A549 (cell line): Measurements from ENCODE around the gene VRK2. TPM values are rescaled to one million over a fixed set of nuclear protein-coding genes. Genes with fewer than 3 reads are reported as not detected.

ENCODE experiments used
- ATAC-seq, 2 experiments: fragments of 200-7000 bp in 1 of 2; fragments of >200 bp in 1 of 2; cut with Nextera tagmentation in 1 of 2; cut with Tn5 transposase in 1 of 2; 3 replicates each; pipeline versions ENCODE4 v1.8.0 to v1.9.1; 2018 to 2020; ENCODE audit warnings: mild to moderate bottlenecking in 1 of 2, moderate library complexity in 1 of 2
- CTCF ChIA-PET: fragments of 300-600 bp; sonication (Branson Sonifier 250); formaldehyde crosslinking; extraction: SDS; loops from one replicate; lab custom pipeline; 2021; ENCODE audit warnings: antibody characterized with exemption, inconsistent platforms; lab: Yijun Ruan, JAX
- POLR2A ChIA-PET: fragments of 350-600 bp; formaldehyde crosslinking; extraction: SDS; loops from one replicate; lab custom pipeline; 2021; ENCODE audit warnings: antibody characterized with exemption, inconsistent platforms; lab: Yijun Ruan, JAX
- DNase-seq, 2 experiments: peaks; one replicate each; pipeline versions ENCODE4 v3.0.0 to v3.0.0-alpha.2; 2011 to 2016; ENCODE audit warnings: low read depth in 1 of 2, low spot score in 1 of 2
- FAIRE-seq: peaks from 2 replicates; lab custom pipeline; 2011; peaks lifted over from hg19 to GRCh38; lab: Jason Lieb, UNC
- H3K27ac ChIP-seq, 2 experiments: fragments of >200 bp; sonication (Bioruptor Twin); formaldehyde crosslinking; 3 replicates each; pipeline ENCODE4 v1.5.1; 2016 to 2017
- H3K4me1 ChIP-seq: fragments of >200 bp; sonication (Bioruptor Twin); formaldehyde crosslinking; 3 replicates; pipeline ENCODE4 v1.6.1; 2016
- H3K4me2 ChIP-seq: fragments of >200 bp; sonication (Bioruptor Twin); formaldehyde crosslinking; 3 replicates; pipeline ENCODE4 v1.6.1; 2016
- H3K4me3 ChIP-seq: fragments of >200 bp; sonication (Bioruptor Twin); formaldehyde crosslinking; 3 replicates; pipeline ENCODE4 v1.5.1; 2016
- H3K9me3 ChIP-seq: fragments of >200 bp; sonication (Bioruptor Twin); formaldehyde crosslinking; 3 replicates; pipeline ENCODE4 v1.6.1; 2016
- CBX2 ChIP-seq: fragments of 200-600 bp; sonication (generic); IDR thresholded peaks from 2 replicates; pipeline ENCODE4 v1.6.1; 2016; ENCODE audit warnings: low read depth, mild to moderate bottlenecking, borderline replicate concordance
- CBX8 ChIP-seq: fragments of 200-600 bp; sonication (generic); IDR thresholded peaks from 2 replicates; pipeline ENCODE4 v1.6.1; 2016
- EHF ChIP-seq: fragments of 250-450 bp; sonication (Bioruptor Pico); IDR thresholded peaks from 2 replicates; pipeline ENCODE4 v1.5.0; 2020; ENCODE audit warnings: mild to moderate bottlenecking
- FOSL2 ChIP-seq, 2 experiments: fragments of 450-650 bp in 1 of 2; fragments of >200 bp in 1 of 2; sonication (Bioruptor Twin) in 1 of 2; formaldehyde crosslinking; IDR thresholded peaks; 2 replicates each; pipeline versions ENCODE4 v1.5.0 to v1.6.1; 2016 to 2020; ENCODE audit warnings: mild to moderate bottlenecking in 1 of 2, moderate library complexity in 1 of 2
- FOXS1 ChIP-seq: fragments of 250-450 bp; sonication (Bioruptor Pico); IDR thresholded peaks from 2 replicates; pipeline ENCODE4 v1.5.0; 2020; ENCODE audit warnings: mild to moderate bottlenecking, moderate library complexity
- GATA3 ChIP-seq: IDR thresholded peaks from 2 replicates; pipeline ENCODE4 v1.6.1; 2012; ENCODE audit warnings: borderline replicate concordance
- HEYL ChIP-seq: fragments of 250-450 bp; sonication (Bioruptor Pico); IDR thresholded peaks from 2 replicates; pipeline ENCODE4 v1.8.0; 2021; ENCODE audit warnings: mild to moderate bottlenecking, moderate library complexity
- JUNB ChIP-seq: fragments of >200 bp; sonication (Bioruptor Twin); formaldehyde crosslinking; IDR thresholded peaks from 2 replicates; pipeline ENCODE4 v1.6.1; 2016
- KDM5A ChIP-seq: fragments of 200-600 bp; sonication (generic); IDR thresholded peaks from 2 replicates; pipeline ENCODE4 v1.6.1; 2016; ENCODE audit warnings: antibody characterized with exemption, mild to moderate bottlenecking
- MAFK ChIP-seq: fragments of 450-650 bp; IDR thresholded peaks from 2 replicates; pipeline ENCODE4 v1.6.1; 2014; ENCODE audit not compliant: partially characterized antibody
- MAZ ChIP-seq: fragments of 150-350 bp; IDR thresholded peaks from 2 replicates; pipeline ENCODE4 v1.6.1; 2014; ENCODE audit warnings: antibody characterized with exemption, low read depth, low read length, borderline replicate concordance
- MYC ChIP-seq: IDR thresholded peaks from 2 replicates; pipeline ENCODE4 v1.6.1; 2012; ENCODE audit warnings: mild to moderate bottlenecking, inconsistent platforms, low read length, improper control_type of control experiment, borderline replicate concordance
- NR3C1 ChIP-seq: fragments of >200 bp; sonication (Bioruptor Twin); formaldehyde crosslinking; IDR thresholded peaks from 3 replicates; pipeline ENCODE4 v1.6.1; 2017
- RFX5 ChIP-seq: fragments of 450-650 bp; IDR thresholded peaks from 2 replicates; pipeline ENCODE4 v1.7.1; 2014; ENCODE audit warnings: antibody characterized with exemption, mild to moderate bottlenecking, moderate library complexity
- ZFP36 ChIP-seq: fragments of 450-650 bp; IDR thresholded peaks from 2 replicates; pipeline ENCODE4 v1.6.1; 2014; ENCODE audit warnings: borderline replicate concordance; ENCODE audit not compliant: partially characterized antibody
- ZSCAN20 ChIP-seq: fragments of 250-450 bp; sonication (Bioruptor Pico); IDR thresholded peaks from 2 replicates; pipeline ENCODE4 v1.8.0; 2022; ENCODE audit warnings: mild to moderate bottlenecking, moderate library complexity
- WGBS: methylation state at CpG from one replicate; pipeline ENCODE4 v1.1.6; 2017; ENCODE audit errors: missing lambda C conversion rate; 5-methylcytosine and 5-hydroxymethylcytosine counted together
- polyA plus RNA-seq, 4 experiments: library from polyadenylated mRNA; depleted of rRNA in 3 of 4; stranded (reverse); fragments of >200 nt; fragmentation: RNase III in 1 of 4; extraction: RNeasy Plus Mini Kit Qiagen cat#74134 plus additional on column Dnase treatment in 1 of 4; gene quantifications; 2 replicates in 3 of 4; 3 replicates in 1 of 4; pipeline ENCODE4 v1.2.3, GENCODE V29; 2011 to 2017
- TF ChIP-seq, protein P1 (sequence below): fragments of 150-350 bp; IDR thresholded peaks from 2 replicates; pipeline ENCODE4 v1.6.1; 2014; ENCODE audit warnings: low read depth, mild to moderate bottlenecking, low read length
- TF ChIP-seq, protein P2 (sequence below): fragments of >200 bp; sonication (Bioruptor Twin); formaldehyde crosslinking; IDR thresholded peaks from 3 replicates; pipeline ENCODE4 v1.5.1; 2016
- TF ChIP-seq, protein P3 (sequence below): fragments of 200-600 bp; sonication (generic); IDR thresholded peaks from 2 replicates; pipeline ENCODE4 v1.6.1; 2016; ENCODE audit warnings: antibody characterized with exemption, mild to moderate bottlenecking, moderate library complexity

The VRK2 gene
- polyA plus RNA-seq, 2 of the 4 experiments (the other 2 are of a cell fraction) = 19.4 to 80.9 TPM

DNA sequence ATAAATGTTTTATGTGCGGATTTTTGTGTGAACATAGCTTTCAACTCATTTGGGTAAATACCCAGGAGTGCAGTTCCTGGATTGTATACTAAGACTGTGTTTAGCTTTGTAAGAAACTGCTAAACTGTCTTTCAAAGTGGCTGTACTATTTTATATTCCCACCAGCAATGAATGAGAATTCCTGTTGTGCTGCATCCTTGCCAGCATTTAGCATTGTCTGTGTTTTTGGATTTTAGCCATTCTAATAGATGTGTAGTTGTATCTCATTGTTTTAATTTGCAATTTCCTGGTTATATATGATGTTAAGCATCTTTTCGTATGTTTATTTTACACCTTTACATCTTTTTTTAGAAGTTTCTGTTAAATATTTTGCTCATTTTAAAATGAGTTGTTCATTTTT is 24.2 kb downstream of the VRK2 start:
- FAIRE-seq (peak; percentile 23), DNase-seq (no peak), ATAC-seq (no peak)
- no peaks in the 10 kb centered on the region for H3K4me1 ChIP-seq
- POLR2A ChIA-PET = no interaction called here
- TF ChIP-seq ZFP36 (peak; percentile 41), MAZ (no peak), RFX5 (no peak)
- TF ChIP-seq, all 56 proteins: peak for 1
- H3K4me2 ChIP-seq = no peak overlapping the region
- 95% methylated on average over 2 of the region's 2 CpGs for WGBS
- CTCF ChIA-PET = no interaction called here
- no peak overlapping the region for H3K4me3 ChIP-seq
- H3K27ac ChIP-seq = no peak overlapping the region
- peaks cover 8% of the 10 kb centered on the region; the same call in 2 of the 3 replicates for H3K9me3 ChIP-seq

DNA sequence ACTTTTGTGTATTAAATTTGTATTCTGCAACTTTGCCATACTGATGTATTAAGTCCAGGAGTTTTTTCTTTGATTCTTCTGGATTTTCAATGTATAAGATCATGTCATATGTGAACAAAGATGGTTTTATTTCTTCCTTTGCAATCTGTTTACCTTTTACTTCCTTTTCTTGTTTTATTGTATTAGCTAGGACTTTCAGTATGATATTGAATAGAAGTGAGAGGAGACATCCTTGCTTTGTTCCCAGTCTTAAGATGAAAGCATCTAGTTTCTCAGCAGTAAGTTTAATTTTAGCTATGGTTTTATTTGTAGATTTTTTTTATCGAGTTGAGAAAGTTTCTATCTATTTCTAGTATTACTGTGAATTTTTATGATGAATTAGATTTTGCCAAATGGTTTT is 25.5 kb downstream of the VRK2 start:
- H3K27ac ChIP-seq = no peak overlapping the region
- peaks cover 8% of the 10 kb centered on the region; the same call in 2 of the 3 replicates for H3K9me3 ChIP-seq
- peak; percentile 63 for FAIRE-seq
- ATAC-seq = no peak
- CTCF ChIA-PET = interaction anchor here (0.5 kb wide), 1 partner anchor 643 kb away, joined by 3 read pairs; no protein-coding TSS in a partner anchor
- POLR2A ChIA-PET = no interaction called here
- no peaks in the 10 kb centered on the region for H3K4me1 ChIP-seq
- WGBS = 89% methylated on average over 1 of the region's 1 CpG
- TF ChIP-seq HEYL (CRISPR knock-in tag) = no peak
- no peak for TF ChIP-seq GATA3
- no peak for TF ChIP-seq CBX2
- TF ChIP-seq KDM5A = no peak
- TF ChIP-seq CBX8 = no peak
- no peak for TF ChIP-seq FOXS1
- TF ChIP-seq FOSL2 (IDR thresholded peaks at IDR 0.05) = no peak
- TF ChIP-seq FOSL2 (CRISPR knock-in tag; IDR thresholded peaks at IDR 0.05) = no peak
- TF ChIP-seq EHF (CRISPR knock-in tag) = no peak
- no peak for TF ChIP-seq MYC
- TF ChIP-seq, protein P1, sequence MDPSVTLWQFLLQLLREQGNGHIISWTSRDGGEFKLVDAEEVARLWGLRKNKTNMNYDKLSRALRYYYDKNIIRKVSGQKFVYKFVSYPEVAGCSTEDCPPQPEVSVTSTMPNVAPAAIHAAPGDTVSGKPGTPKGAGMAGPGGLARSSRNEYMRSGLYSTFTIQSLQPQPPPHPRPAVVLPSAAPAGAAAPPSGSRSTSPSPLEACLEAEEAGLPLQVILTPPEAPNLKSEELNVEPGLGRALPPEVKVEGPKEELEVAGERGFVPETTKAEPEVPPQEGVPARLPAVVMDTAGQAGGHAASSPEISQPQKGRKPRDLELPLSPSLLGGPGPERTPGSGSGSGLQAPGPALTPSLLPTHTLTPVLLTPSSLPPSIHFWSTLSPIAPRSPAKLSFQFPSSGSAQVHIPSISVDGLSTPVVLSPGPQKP = no peak
- TF ChIP-seq ZSCAN20 (CRISPR knock-in tag) = no peak
- no peak for TF ChIP-seq NR3C1
- TF ChIP-seq, protein P2, sequence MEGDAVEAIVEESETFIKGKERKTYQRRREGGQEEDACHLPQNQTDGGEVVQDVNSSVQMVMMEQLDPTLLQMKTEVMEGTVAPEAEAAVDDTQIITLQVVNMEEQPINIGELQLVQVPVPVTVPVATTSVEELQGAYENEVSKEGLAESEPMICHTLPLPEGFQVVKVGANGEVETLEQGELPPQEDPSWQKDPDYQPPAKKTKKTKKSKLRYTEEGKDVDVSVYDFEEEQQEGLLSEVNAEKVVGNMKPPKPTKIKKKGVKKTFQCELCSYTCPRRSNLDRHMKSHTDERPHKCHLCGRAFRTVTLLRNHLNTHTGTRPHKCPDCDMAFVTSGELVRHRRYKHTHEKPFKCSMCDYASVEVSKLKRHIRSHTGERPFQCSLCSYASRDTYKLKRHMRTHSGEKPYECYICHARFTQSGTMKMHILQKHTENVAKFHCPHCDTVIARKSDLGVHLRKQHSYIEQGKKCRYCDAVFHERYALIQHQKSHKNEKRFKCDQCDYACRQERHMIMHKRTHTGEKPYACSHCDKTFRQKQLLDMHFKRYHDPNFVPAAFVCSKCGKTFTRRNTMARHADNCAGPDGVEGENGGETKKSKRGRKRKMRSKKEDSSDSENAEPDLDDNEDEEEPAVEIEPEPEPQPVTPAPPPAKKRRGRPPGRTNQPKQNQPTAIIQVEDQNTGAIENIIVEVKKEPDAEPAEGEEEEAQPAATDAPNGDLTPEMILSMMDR = no peak
- no peak for TF ChIP-seq MAFK
- TF ChIP-seq RFX5 = no peak
- TF ChIP-seq JUNB = no peak
- TF ChIP-seq, protein P3, sequence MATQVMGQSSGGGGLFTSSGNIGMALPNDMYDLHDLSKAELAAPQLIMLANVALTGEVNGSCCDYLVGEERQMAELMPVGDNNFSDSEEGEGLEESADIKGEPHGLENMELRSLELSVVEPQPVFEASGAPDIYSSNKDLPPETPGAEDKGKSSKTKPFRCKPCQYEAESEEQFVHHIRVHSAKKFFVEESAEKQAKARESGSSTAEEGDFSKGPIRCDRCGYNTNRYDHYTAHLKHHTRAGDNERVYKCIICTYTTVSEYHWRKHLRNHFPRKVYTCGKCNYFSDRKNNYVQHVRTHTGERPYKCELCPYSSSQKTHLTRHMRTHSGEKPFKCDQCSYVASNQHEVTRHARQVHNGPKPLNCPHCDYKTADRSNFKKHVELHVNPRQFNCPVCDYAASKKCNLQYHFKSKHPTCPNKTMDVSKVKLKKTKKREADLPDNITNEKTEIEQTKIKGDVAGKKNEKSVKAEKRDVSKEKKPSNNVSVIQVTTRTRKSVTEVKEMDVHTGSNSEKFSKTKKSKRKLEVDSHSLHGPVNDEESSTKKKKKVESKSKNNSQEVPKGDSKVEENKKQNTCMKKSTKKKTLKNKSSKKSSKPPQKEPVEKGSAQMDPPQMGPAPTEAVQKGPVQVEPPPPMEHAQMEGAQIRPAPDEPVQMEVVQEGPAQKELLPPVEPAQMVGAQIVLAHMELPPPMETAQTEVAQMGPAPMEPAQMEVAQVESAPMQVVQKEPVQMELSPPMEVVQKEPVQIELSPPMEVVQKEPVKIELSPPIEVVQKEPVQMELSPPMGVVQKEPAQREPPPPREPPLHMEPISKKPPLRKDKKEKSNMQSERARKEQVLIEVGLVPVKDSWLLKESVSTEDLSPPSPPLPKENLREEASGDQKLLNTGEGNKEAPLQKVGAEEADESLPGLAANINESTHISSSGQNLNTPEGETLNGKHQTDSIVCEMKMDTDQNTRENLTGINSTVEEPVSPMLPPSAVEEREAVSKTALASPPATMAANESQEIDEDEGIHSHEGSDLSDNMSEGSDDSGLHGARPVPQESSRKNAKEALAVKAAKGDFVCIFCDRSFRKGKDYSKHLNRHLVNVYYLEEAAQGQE = no peak
- no peak for TF ChIP-seq ZFP36
- TF ChIP-seq, all 56 proteins: peak for 0
- H3K4me3 ChIP-seq = no peak overlapping the region
- no peak for DNase-seq
- H3K4me2 ChIP-seq = no peak overlapping the region
